GM21717 (cell line): ENCODE results near the gene C1orf167.

Experiments used
- ATAC-seq: cut with Tn5 transposase; IDR thresholded peaks from one replicate; pipeline ENCODE4 v1.9.1; 2021; ENCODE audit warnings: mild to moderate bottlenecking, moderate library complexity; ENCODE audit not compliant: unreplicated experiment

C1orf167 gene

GRCh38 chr1:11759791-11760190 lies 2.2 kb upstream of the C1orf167 start:
- ATAC-seq, result no peak

- ATAC-seq, result no peak
Measured at GRCh38 chr1:11761285-11761684, 708 bp upstream of the C1orf167 start.

GRCh38 chr1:11764115-11764514 lies 2.1 kb downstream of the C1orf167 start:
- ATAC-seq, result no peak

DNA sequence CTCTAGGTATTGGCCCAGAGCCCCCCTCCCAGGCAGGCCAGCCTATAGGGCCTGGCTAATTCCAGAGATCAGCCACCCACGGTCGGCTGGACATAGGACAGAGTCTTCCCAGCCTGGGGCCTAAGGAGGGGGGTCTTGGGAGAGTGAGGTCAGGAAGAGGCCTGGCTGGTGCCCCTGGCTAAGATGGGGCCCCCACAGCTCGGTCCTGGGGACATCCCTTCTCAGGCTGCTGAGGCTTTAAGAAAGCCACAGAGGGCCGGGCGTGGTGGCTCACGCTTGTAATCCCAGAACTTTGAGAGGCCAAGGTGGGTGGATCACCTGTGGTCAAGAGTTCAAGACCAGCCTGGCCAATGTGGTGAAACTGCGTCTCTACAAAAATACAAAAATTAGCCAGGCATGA lies 2.5 kb downstream of the C1orf167 start:
- no peak for ATAC-seq

- no peak for ATAC-seq
Measured at GRCh38 chr1:11765661-11766428, 3.9 kb downstream of the C1orf167 start.

DNA sequence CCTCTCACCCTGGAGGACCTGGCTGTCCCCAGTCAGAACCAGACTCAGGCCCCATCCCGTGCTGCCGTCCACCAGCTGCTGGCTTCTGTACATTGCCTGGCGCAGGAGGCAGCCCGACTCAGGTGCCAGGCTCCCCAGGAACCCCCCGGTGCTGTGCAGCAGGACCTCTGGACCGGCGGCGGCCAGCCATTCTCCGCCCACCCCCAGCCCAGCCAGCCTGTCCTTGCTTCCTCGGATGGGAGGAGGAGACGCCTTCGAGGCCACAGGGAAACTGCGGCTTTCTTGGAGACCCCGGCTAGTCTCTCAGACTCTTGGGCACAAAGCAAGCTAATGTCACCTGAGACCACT lies 4.4 kb downstream of the C1orf167 start:
- ATAC-seq, result no peak

DNA sequence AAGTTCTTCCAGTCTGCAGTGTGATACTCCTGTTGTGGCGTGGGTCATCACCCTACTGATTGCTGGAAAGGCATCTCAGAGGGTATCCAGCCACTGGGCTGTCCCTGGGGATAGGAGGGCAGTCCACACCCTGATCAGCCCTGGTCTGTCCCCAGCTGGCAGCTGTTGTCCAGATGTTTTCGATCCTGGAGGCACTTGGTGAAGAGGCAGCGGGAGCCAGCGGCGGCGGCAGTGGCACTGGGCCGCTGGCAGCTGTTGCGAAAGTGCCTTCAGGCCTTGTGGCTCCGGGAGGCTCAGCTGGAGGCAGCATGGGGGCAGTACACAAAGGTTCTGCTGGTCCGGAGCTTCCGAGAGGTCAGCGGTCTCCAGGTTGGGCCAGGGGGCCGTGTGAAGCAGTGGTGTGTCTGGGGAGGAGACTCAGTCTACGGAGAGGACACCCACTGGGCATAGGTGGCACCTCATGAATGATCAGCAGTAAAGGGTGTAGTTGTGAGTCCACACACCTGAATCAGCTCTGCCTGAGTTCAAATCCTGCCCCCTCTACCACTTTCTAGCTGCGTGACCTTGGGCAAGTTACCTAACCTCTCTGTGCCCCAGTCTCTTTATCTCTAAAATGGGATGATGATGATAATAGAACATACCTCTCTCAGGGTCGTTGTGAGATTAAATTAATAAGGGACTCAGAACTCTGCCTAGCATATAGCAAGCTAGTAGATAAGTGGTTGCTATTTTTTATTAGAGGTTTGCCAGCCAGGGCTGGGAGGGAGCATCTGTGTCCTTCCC lies 6.1 kb downstream of the C1orf167 start:
- ATAC-seq, result no peak

DNA sequence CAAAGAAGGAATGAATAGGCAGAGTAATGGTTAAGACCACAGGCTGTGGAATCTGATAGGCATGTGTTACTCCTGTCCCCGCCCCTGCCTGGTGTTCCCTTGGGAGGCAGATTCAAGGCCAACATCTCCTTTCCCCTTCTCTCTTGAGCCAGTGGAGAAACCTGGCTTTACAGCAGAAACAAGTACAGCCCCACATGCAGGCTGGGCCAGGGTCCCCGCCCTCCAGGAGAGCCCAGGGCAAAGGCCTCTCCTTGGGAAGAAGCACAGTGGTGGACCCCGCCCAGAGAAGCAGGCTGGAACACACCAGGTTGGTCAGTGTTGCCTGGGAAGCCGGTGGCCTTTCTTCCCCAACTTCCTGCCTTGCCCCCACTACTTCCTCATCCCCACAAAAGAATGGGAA lies 6.8 kb downstream of the C1orf167 start:
- no peak for ATAC-seq

DNA sequence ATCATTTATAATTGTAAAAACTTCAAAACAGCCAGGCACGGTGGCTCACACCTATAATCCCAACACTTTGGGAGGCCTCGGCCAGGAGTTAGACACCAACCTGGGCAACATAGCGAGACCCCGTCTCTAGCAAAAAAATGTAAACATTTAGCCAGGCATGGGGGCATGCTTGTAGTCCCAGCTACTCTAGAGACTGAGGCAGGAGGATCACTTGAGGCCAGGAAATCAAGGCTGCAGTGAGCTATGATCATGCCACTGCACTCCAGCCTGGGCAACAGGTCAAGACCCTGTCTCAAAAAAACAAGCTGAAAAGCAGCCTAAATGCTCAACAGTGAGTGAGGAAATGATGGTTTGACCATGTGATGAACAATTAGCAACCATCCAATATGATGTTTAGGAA lies 7.3 kb downstream of the C1orf167 start:
- ATAC-seq, result no peak

- no peak for ATAC-seq
Measured at GRCh38 chr1:11770011-11770410, 8.0 kb downstream of the C1orf167 start.

GRCh38 chr1:11771481-11772043 lies 9.6 kb downstream of the C1orf167 start:
- ATAC-seq, result no peak

DNA sequence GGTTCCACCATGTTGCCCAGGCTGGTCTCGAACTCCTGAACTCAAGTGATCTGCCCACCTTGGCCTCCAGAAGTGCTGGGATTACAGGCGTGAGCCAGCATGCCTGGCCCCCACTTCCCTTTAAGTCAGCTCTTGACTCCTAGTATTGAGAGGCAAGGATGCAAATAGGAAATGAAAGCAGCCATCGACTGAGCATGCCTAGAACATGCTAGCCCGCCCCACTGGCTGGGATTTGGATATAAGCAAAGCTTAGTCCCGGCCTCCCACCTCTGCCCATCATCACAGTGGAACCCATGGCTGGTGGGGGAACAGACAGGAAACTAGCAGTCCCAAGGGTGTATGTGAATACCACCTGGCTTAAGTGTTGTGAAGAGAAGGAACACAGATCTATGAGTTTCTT lies 10.5 kb downstream of the C1orf167 start:
- no peak for ATAC-seq

GRCh38 chr1:11774753-11775152 lies 12.8 kb downstream of the C1orf167 start:
- no peak for ATAC-seq

- no peak for ATAC-seq
Measured at GRCh38 chr1:11777658-11778322, 15.8 kb downstream of the C1orf167 start.

DNA sequence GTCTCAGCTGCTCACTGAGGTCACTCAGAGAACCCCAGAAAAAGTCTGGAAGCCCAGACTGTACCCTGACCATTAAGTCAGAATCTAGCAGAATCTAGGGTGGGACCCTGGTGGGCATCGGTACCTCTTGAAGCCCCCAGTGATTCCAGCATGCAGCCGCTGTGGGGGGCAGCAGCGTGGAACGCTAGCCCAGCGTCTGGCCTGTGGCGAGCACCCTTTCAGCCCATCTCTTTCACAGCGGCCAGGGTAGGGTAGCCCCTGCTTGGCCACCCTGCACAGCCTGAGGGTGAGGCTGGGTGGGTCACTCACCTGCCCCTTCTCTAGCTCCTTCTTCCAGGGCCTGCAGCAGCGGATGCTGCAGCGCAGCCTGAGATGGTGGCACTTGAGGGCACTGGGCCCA lies 16.3 kb downstream of the C1orf167 start:
- ATAC-seq, result no peak

GRCh38 chr1:11778844-11779623 lies 17.0 kb downstream of the C1orf167 start:
- no peak for ATAC-seq

- ATAC-seq, result no peak
Measured at GRCh38 chr1:11779715-11780379, 17.9 kb downstream of the C1orf167 start.

GRCh38 chr1:11780380-11781147 lies 18.6 kb downstream of the C1orf167 start:
- ATAC-seq, result no peak

- no peak for ATAC-seq
Measured at GRCh38 chr1:11781297-11781696, 19.3 kb downstream of the C1orf167 start.
